Measurements from ENCODE around the gene FKBP5.

- TF ChIP-seq CTCF (conservative IDR thresholded peaks at IDR 0.05; ENCODE audit: low read depth, low read length) = no peak
- TF ChIP-seq RCOR1 (IDR thresholded peaks at IDR 0.05; ENCODE audit: insufficient replicate concordance, low read length) = no peak
- TF ChIP-seq MAFK (IDR thresholded peaks at IDR 0.05; ENCODE audit: low read depth, low read length) = no peak
- no peak for TF ChIP-seq FOS (IDR thresholded peaks at IDR 0.05; ENCODE audit: low read depth, low read length)
- TF ChIP-seq POLR2A (IDR thresholded peaks at IDR 0.05; ENCODE audit: low read depth, low read length) = no peak
- TF ChIP-seq MXI1 (IDR thresholded peaks at IDR 0.05; ENCODE audit: borderline replicate concordance, low read depth, low read length) = no peak
- TF ChIP-seq USF2 (IDR thresholded peaks at IDR 0.05; ENCODE audit: low read depth, low read length) = no peak
- no peak for TF ChIP-seq CHD1 (IDR thresholded peaks at IDR 0.05; ENCODE audit: low read depth, low read length)
- TF ChIP-seq BHLHE40 (IDR thresholded peaks at IDR 0.05; ENCODE audit: low read depth, low read length) = no peak
- no peak for TF ChIP-seq RFX5 (IDR thresholded peaks at IDR 0.05; ENCODE audit: low read depth, low read length)
- no peak for TF ChIP-seq RAD21 (IDR thresholded peaks at IDR 0.05; ENCODE audit: low read length)
- no peak for TF ChIP-seq CEBPB (IDR thresholded peaks at IDR 0.05; ENCODE audit: low read depth, low read length)
- TF ChIP-seq MAZ (IDR thresholded peaks at IDR 0.05; ENCODE audit: borderline replicate concordance, low read depth, low read length) = no peak
These were observed 46.7 kb upstream of the FKBP5 start for GRCh38 chr6:35735452-35735851.
